HG03457 (cell line): ENCODE data around the gene SYNGR3.
A peak's percentile ranks its signal among the peaks of the same experiment; 100 is the strongest.

Experiments
- ATAC-seq: cut with Tn5 transposase; IDR thresholded peaks from one replicate; pipeline ENCODE4 v1.9.1; 2021; ENCODE audit warnings: moderate number of reproducible peaks; ENCODE audit not compliant: unreplicated experiment

Gene SYNGR3

GRCh38 chr16:1991948-1992703, 2.4 kb downstream of the SYNGR3 start:
- ATAC-seq: peak; percentile 32

DNA sequence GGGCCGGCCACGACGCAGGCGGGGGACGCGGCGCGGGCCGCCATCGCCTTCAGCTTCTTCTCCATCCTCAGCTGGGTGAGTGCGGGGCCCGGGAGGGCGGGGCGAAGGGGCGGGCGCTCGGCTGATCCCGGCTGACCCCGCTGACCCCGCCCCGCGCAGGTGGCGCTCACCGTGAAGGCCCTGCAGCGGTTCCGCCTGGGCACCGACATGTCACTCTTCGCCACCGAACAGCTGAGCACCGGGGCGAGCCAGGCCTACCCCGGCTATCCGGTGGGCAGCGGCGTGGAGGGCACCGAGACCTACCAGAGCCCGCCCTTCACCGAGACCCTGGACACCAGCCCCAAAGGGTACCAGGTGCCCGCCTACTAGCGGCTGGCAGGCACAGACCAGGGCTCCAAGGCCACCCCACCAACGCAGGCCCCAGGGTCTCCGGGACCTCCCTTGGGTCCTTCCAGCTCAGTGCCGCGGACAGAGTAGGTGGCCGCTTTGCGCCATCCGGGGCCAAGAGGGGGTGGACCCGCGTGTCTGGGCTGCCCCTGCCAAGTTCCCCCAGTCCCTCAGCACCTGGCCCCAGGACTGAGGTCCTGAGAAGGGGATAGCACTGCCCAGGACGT, 3.0 kb downstream of the SYNGR3 start:
- no peak for ATAC-seq

- no peak for ATAC-seq
Observed at GRCh38 chr16:1993731-1994131, 4.0 kb downstream of the SYNGR3 start.

- ATAC-seq: no peak
Observed at GRCh38 chr16:1997494-1998359, 8.0 kb downstream of the SYNGR3 start.

DNA sequence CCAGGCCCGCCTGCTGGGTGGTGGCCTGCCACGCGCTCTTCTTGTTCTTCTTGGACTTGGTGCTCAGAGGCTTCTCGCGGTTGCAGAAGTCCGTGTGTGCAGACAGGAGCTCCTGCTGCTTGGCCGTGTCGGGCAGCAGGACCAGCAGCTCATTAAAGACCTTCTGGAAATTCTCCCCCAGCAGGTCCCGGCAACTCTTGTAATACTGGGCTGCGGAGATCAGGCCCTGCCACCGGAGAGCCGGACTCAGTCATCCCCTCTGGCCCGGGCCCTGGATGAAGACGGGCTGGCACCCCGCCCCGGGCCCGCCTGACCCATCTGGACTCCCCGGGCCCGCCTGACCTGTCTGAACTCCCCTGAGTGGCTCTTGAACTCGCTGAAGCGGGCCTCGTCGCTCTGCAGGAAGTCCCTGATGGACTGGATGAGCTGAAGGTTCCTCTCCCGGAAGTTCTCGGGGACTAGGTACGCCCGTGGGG, 8.6 kb downstream of the SYNGR3 start:
- no peak for ATAC-seq

GRCh38 chr16:1998852-1999801, 9.4 kb downstream of the SYNGR3 start:
- no peak for ATAC-seq

- ATAC-seq: no peak
Observed at GRCh38 chr16:1999866-2000514, 10.2 kb downstream of the SYNGR3 start.

DNA sequence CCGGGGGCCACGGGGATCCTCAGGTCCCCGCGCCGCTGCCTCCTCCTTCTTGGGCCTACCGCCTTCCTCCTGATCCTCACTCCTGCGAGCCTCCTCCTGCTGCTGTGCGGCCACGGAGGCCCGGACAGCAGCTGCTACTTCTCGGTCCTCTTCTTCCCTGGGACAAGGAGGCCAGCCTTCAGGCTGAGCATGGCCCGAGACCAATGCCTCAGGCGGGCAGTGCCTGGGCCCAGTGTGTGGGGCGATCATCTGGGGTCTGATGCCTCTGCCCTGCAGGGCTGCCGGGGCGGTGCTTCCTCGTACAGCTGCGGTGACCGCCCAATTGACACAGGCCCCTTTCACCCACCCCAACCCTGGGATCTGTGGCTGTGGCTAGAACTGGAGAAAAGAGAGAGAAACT, 11.3 kb downstream of the SYNGR3 start:
- ATAC-seq: no peak

DNA sequence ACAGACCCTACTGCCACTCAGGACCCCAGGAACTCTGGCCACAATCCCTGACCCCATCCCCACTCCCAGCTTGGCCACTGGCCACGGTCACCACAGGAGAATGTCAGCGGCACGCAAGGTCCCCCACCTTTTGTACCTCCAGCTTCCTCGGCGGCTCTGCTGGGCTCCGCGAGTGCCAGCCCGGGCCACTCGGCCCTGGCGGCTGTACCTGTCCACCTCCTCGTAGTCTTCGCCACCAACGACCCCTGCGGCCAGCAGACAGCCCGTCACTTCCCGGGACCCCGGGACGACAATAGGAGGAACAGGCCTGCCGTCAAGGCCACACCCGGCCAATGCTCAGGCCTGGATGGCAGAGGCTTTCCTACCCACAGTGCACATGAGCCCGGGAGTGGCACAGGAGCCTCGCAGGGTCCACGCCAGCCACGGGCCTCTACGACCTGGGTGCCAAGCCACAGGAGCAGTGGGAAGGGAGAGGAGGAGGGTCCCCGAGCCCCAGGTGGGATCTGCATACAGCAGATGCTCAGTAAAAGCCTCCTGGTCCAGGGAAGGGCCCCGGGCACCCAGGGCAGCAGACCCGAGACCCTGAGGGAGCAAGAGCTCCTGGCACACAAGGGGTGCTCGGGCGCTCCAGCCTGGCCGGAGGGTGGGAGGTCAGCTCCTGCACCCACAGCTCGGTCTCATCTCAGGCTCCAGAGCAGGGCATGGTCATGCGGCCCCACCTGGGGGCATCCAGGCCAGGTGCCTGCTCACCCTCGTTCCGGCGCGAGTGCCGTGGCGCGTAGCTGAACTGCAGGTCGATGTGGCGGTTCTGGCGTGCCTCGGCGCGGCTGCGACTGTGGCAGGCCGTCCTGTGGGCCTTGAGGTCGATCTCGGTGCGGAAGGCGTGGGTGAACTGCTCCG, 11.9 kb downstream of the SYNGR3 start:
- no peak for ATAC-seq

DNA sequence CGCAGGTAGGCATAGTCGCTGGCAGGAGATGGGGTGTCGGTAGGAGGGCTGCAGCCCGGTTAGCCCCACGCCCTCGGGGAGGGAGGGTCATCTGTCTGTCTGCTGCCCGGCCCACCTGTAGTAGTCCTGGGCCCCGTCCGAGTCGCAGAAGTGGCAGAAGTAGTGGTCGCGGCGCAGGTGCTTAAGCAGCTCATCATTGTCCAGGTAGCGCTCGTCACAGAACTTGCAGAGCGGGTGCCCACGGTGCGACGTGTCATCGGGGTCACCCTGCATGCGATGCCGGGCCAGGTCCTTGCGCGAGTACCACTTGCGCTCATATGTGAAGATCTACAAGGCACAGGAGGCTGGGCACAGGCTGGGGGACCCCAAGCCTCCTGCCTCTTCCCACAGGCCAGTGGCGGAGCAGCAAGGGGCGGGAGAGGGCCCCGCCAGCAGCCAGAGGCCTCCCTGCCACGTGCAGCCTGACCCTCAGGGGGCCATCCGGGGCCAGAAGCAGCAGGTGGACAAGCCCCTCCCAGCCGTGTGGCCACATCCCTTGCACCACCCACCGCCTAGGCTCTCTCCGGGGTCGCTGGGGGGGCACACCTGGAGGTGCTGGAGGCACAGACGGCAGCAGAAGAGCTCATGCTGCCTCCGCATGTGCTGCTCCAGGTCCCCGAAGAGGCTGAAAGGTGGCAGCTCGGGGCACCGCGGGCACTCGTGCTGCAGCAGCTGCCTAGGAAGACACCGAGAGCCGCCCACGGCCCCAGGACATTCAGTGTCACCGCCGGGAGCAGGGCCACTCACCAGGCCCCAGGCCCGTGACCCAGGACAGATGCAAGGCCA, 12.8 kb downstream of the SYNGR3 start:
- no peak for ATAC-seq

DNA sequence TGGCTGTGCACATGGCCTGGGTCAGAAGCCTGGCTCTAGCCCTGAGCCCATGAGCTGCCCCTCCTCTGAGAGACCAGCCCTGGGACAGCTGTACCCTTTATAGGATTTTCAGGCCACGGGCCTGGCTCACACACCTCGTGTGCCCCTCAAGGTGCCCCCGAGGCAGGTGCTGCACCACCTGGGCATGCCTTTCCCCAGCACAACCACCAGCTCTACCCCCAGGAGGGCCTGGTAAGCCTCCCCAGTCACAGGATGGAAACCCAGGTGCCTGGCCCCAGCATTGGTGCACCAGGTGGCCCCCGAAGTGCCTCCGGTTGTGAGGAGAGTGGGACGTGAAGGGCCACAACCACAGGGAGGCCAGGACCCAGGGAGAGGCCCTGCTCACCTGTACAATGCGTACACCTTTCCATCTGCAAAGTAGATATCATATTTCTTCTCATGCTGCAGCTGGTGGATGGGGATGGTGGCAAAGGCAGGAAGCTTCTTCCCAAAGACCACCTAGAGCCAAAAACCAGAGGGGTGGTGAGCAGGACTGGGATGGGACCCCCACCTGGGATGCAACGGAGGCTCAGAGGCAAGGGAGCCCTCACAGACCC, 13.6 kb downstream of the SYNGR3 start:
- no peak for ATAC-seq

DNA sequence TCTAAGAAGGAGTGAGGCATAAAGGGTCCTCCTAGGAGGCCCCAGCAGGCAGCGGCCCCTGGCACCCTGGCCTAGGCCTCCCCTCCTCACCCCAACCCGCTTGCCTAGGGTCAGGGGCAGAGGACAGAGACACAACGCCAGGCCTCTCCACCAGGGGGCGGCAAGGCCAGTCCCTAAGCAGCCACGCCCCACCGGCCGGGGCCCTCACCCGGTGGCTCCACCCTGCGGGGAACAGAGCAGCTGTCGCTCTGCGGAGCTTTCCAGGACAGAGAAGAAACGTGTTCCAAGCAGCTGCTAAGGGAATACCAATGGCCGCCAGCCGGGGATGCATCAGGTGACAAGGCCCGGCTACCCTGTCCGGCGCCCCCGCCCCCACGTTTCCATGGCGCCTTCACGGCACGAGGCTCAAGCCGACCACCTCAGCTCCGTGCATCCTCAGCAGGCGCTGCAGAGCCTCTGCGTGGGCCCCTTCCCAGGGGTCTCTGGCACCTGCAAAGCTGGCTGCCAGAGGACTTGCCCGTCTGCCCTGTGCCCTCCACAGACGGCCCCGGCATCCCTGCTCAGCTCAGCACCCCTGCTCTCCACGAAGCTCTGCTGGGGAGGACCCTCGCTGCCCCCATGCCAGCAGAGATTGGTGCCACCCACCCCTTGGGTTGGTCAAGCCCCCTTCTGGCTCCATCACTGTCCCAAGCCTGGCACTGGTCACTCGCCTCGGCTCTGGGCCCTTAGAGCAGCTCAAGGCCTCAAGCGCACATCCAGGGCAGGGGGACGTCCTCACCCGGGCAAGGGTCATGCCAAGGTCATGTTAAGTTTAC, 14.3 kb downstream of the SYNGR3 start:
- no peak for ATAC-seq

GRCh38 chr16:2004795-2005517, 15.2 kb downstream of the SYNGR3 start:
- ATAC-seq: no peak

DNA sequence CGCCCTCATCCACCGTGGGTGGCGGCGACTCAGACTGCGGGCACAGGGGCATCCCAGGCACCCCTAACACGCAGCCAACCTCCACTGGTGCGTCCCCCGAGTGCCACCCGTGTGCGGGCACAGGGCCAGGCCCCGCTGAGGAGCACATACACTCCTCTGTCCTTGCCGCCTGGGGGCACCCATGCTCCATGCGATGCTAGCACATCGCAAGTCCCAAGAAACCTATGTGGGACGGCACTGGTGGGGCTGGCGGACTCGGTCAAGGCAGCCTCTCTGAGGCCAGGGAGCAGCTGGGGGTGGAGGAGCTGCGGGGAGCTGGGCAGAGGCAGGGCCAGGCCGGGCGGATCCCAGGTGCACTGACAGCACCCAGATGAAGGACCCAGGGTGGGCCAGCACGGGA, 15.9 kb downstream of the SYNGR3 start:
- no peak for ATAC-seq

DNA sequence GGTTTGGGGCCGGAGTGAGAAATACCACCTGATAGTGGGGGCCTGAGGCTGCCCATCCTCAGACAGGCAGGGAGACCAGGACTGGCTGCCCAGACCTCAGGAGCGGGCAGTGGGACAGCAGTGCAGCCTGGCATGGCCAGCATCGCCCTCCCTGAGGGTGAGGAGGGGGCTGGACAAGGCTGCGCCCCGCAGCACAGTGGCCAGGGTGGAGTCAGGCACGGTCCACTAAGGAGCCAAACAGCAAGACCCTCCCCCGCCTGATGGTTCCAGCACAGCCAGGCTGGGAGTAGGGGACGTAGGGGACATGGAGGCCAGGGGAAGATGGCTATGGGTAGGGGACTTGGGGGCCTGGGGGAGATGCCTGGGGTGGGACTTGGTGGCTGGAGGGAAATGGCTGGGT, 16.5 kb downstream of the SYNGR3 start:
- no peak for ATAC-seq
